Right lobe of liver (tissue), 4 donors: ENCODE measurements around the gene POLR2I.

Source experiments
- CTCF ChIP-seq, 4 donors: fragments of 200-600 bp in 3 of 4; fragments of 450-650 bp in 1 of 4; IDR thresholded peaks; one replicate each; pipeline versions ENCODE4 v1.5.1 to v1.8.0; 2016 to 2022; ENCODE audit warnings: antibody characterized with exemption in 4 of 4, mild to moderate bottlenecking in 2 of 4
- POLR2A ChIP-seq: fragments of 450-650 bp; IDR thresholded peaks from one replicate; pipeline ENCODE4 v1.6.1; 2017; ENCODE audit warnings: antibody characterized with exemption, mild to moderate bottlenecking
- donor health status: DM: no; HTN: no; CAD: no.
- donor health status: DM: no; HTN: no; CAD: no.
- donor health status: DM: no; HTN: yes; CAD: no.

GRCh38 chr19:36152352-36153091, 37.8 kb upstream of the POLR2I start, which contains the start of gene COX7A1:
- no peak for TF ChIP-seq CTCF (IDR thresholded peaks at IDR 0.05)
- no peak for TF ChIP-seq POLR2A
